Astrocyte (in vitro differentiated cells and primary cell): ENCODE results near the gene DTNB. TPM values are rescaled to one million over a fixed set of nuclear protein-coding genes. Genes with fewer than 3 reads are reported as not detected.
A peak's percentile ranks its signal among the peaks of the same experiment; 100 is the strongest.

Experiments
- DNase-seq: peaks from one replicate; pipeline ENCODE4 v3.0.0-alpha.2; 2010; ENCODE audit warnings: low read depth
- FAIRE-seq: peaks from 2 replicates; lab custom pipeline; 2011; peaks lifted over from hg19 to GRCh38; lab: Jason Lieb, UNC
- H2AFZ ChIP-seq: 2 replicates; pipeline ENCODE4 v1.6.0; 2012; ENCODE audit warnings: low read depth, low read length, inconsistent platforms
- H3K27ac ChIP-seq: 2 replicates; pipeline ENCODE4 v1.5.1; 2011; ENCODE audit warnings: low read depth, low read length, inconsistent platforms
- H3K27me3 ChIP-seq: 2 replicates; pipeline ENCODE4 v1.6.0; 2011; ENCODE audit warnings: low read length, inconsistent platforms; ENCODE audit not compliant: insufficient read depth
- H3K36me3 ChIP-seq: 2 replicates; pipeline ENCODE4 v1.5.1; 2011; ENCODE audit warnings: low read length, inconsistent platforms; ENCODE audit not compliant: insufficient read depth
- H3K4me1 ChIP-seq: 2 replicates; pipeline ENCODE4 v1.5.1; 2011; ENCODE audit warnings: low read length, inconsistent platforms; ENCODE audit not compliant: insufficient read depth
- H3K4me2 ChIP-seq: 2 replicates; pipeline ENCODE4 v1.6.0; 2012; ENCODE audit warnings: low read length, inconsistent platforms
- H3K4me3 ChIP-seq: 2 replicates; pipeline ENCODE4 v1.5.1; 2011; ENCODE audit warnings: low read depth, mild to moderate bottlenecking, low read length, inconsistent platforms; ENCODE audit not compliant: insufficient read depth
- H3K79me2 ChIP-seq: 2 replicates; pipeline ENCODE4 v1.6.0; 2012; ENCODE audit warnings: mild to moderate bottlenecking, low read length, inconsistent platforms; ENCODE audit not compliant: insufficient read depth
- H3K9ac ChIP-seq: 2 replicates; pipeline ENCODE4 v1.6.0; 2012; ENCODE audit warnings: mild to moderate bottlenecking, low read length, inconsistent platforms
- H3K9me3 ChIP-seq: 2 replicates; pipeline ENCODE4 v1.5.1; 2012; ENCODE audit warnings: low read depth, mild to moderate bottlenecking, low read length, inconsistent platforms; ENCODE audit not compliant: insufficient read depth
- H4K20me1 ChIP-seq: 2 replicates; pipeline ENCODE4 v1.6.0; 2012; ENCODE audit warnings: low read length, inconsistent platforms; ENCODE audit not compliant: insufficient read depth
- H3K27ac Mint-ChIP-seq: one replicate; pipeline ENCODE4 v1.8.0; 2021; ENCODE audit warnings: mild to moderate bottlenecking, mixed read lengths; ENCODE audit not compliant: unreplicated experiment
- H3K27me3 Mint-ChIP-seq: one replicate; pipeline ENCODE4 v1.8.0; 2021; ENCODE audit warnings: low read depth, mixed read lengths; ENCODE audit not compliant: unreplicated experiment
- H3K36me3 Mint-ChIP-seq: one replicate; pipeline ENCODE4 v1.8.0; 2021; ENCODE audit warnings: low read depth, mixed read lengths; ENCODE audit not compliant: unreplicated experiment
- H3K4me1 Mint-ChIP-seq: one replicate; pipeline ENCODE4 v1.8.0; 2021; ENCODE audit warnings: low read depth, mixed read lengths; ENCODE audit not compliant: unreplicated experiment
- H3K4me3 Mint-ChIP-seq: one replicate; pipeline ENCODE4 v1.8.0; 2021; ENCODE audit warnings: mild to moderate bottlenecking, moderate library complexity, mixed read lengths; ENCODE audit not compliant: unreplicated experiment
- H3K9me3 Mint-ChIP-seq: one replicate; pipeline ENCODE4 v1.8.0; 2021; ENCODE audit warnings: mild to moderate bottlenecking, mixed read lengths; ENCODE audit not compliant: unreplicated experiment
- EZH2 ChIP-seq: IDR thresholded peaks from 2 replicates; pipeline ENCODE4 v1.6.1; 2012; ENCODE audit warnings: mild to moderate bottlenecking, low read length, inconsistent platforms; ENCODE audit not compliant: insufficient read depth
- total RNA-seq: library from RNA; stranded (reverse); gene quantifications from 2 replicates; pipeline ENCODE4 v1.2.1, GENCODE V29; 2021
- TF ChIP-seq, protein P1 (sequence below): IDR thresholded peaks from 2 replicates; pipeline ENCODE4 v1.5.1; 2011; ENCODE audit warnings: low read depth, mild to moderate bottlenecking, inconsistent platforms, low read length, moderate library complexity; ENCODE audit not compliant: insufficient read depth

The DTNB gene
- total RNA-seq, 1 donor from 2014 or later = 5.1 TPM

DNA sequence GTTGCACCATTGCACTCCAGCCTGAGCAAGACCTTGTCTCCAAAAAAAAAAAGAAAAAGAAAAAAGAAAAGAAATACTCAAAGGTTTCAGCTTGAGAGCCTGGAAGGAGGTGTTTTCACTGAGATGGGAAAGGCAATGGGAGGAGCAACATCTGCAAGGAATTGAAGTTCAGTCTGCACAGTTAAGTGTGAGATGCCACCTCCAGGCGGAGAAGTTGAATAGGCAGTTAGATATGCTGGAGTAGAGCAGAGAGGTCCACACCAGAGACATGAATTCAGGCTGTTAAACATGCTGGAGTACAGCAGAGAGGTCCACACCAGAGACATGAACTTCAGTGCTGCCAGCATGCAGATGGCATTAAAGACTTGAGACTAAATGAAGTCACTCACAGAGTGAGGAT lies 41.4 kb upstream of the DTNB start:
- Mint-ChIP-seq H3K9me3 (peaks cover 4% of the 10 kb centered on the region), H3K27me3 (peaks cover 7% of the 10 kb centered on the region), H3K4me1 (peaks cover 2% of the 10 kb centered on the region), H3K36me3 (no peaks in the 10 kb centered on the region), H3K4me3 (no peak overlapping the region), H3K27ac (no peak overlapping the region)
- Histone ChIP-seq H4K20me1 (no peaks in the 10 kb centered on the region), H3K79me2 (no peaks in the 10 kb centered on the region), H3K9ac (no peak overlapping the region), H3K27me3 (peaks cover 5% of the 10 kb centered on the region), H2AFZ (no peak overlapping the region), H3K36me3 (no peaks in the 10 kb centered on the region), H3K4me3 (no peak overlapping the region), H3K9me3 (no peaks in the 10 kb centered on the region), H3K27ac (no peak overlapping the region), H3K4me2 (no peak overlapping the region), H3K4me1 (no peaks in the 10 kb centered on the region)
- TF ChIP-seq, protein P1, sequence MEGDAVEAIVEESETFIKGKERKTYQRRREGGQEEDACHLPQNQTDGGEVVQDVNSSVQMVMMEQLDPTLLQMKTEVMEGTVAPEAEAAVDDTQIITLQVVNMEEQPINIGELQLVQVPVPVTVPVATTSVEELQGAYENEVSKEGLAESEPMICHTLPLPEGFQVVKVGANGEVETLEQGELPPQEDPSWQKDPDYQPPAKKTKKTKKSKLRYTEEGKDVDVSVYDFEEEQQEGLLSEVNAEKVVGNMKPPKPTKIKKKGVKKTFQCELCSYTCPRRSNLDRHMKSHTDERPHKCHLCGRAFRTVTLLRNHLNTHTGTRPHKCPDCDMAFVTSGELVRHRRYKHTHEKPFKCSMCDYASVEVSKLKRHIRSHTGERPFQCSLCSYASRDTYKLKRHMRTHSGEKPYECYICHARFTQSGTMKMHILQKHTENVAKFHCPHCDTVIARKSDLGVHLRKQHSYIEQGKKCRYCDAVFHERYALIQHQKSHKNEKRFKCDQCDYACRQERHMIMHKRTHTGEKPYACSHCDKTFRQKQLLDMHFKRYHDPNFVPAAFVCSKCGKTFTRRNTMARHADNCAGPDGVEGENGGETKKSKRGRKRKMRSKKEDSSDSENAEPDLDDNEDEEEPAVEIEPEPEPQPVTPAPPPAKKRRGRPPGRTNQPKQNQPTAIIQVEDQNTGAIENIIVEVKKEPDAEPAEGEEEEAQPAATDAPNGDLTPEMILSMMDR = no peak
- no peak for TF ChIP-seq EZH2
- DNase-seq (no peak), FAIRE-seq (no peak)

DNA sequence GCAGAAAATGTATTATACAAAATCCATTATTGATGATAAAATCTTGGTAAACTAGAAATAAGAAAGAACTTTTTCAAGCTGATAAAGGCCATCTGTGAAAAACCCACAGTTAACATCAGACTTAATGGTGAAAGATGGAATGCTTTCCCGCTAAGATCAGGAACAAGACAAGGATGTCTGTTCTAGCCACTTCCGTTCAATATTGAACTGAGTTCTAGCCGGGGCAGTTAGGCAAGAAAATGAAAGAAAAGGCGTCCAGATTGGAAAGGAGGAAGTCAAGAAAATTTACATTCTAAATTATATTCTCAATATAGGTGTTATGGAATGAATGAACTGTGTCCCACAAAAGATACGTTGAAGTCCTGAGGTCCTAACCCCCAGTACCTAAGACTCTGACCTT lies 39.1 kb upstream of the DTNB start:
- Histone ChIP-seq H3K79me2 (no peaks in the 10 kb centered on the region), H3K9me3 (no peaks in the 10 kb centered on the region), H3K27ac (no peak overlapping the region), H3K4me1 (no peaks in the 10 kb centered on the region), H2AFZ (no peak overlapping the region), H3K4me3 (no peak overlapping the region), H4K20me1 (no peaks in the 10 kb centered on the region), H3K36me3 (no peaks in the 10 kb centered on the region), H3K4me2 (no peak overlapping the region), H3K9ac (no peak overlapping the region), H3K27me3 (no peaks in the 10 kb centered on the region)
- peaks cover 2% of the 10 kb centered on the region for H3K4me1 Mint-ChIP-seq
- DNase-seq (no peak), FAIRE-seq (no peak)
- no peaks in the 10 kb centered on the region for H3K36me3 Mint-ChIP-seq
- peaks cover 4% of the 10 kb centered on the region for H3K9me3 Mint-ChIP-seq
- TF ChIP-seq EZH2 = no peak
- TF ChIP-seq, protein P1 = no peak
- H3K27ac Mint-ChIP-seq = no peak overlapping the region
- no peak overlapping the region for H3K4me3 Mint-ChIP-seq
- H3K27me3 Mint-ChIP-seq = peaks cover 13% of the 10 kb centered on the region

DNA sequence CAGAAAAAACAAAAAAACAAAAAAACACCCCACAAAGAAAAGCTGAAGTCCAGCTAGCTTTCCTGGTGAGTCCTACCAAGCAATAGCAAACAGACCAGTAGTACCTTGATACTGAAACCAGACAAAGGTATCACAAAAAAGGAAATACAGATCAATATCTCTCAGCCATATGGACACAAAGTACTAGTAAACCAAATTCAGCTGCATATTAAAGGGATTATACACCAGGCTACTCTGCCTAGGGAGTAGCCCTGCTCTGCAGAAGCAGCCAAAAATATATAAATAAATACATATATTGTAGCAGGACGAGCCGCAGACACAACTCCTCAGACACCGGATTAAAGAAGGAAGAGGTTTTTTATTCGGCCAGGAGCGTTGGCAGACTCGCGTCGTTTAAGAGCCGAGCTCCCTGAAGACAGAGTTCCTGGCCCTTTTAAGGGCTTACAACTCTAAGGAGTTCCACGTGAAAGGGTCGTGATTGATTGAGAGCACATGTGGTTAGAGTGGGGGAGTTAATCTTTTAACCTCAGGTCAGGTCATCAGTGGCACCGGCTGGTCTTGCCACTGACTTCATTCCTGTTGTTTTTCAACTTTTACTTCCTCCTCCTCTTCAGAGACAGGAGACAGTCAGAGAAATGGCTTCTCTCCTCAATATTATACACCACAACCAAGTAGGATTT lies 38.4 kb upstream of the DTNB start:
- H3K4me3 Mint-ChIP-seq = no peak overlapping the region
- H3K79me2 ChIP-seq = no peaks in the 10 kb centered on the region
- H4K20me1 ChIP-seq = no peaks in the 10 kb centered on the region
- FAIRE-seq (no peak), DNase-seq (no peak)
- H3K4me2 ChIP-seq = peak overlapping the region; percentile 41
- H2AFZ ChIP-seq = no peak overlapping the region
- TF ChIP-seq EZH2 = no peak
- TF ChIP-seq, protein P1 = no peak
- H3K9me3 ChIP-seq = no peaks in the 10 kb centered on the region
- peaks cover 2% of the 10 kb centered on the region for H3K4me1 Mint-ChIP-seq
- no peak overlapping the region for H3K27ac Mint-ChIP-seq
- no peak overlapping the region for H3K9ac ChIP-seq
- H3K36me3 Mint-ChIP-seq = no peaks in the 10 kb centered on the region
- H3K27me3 ChIP-seq = no peaks in the 10 kb centered on the region
- peaks cover 11% of the 10 kb centered on the region for H3K27me3 Mint-ChIP-seq
- no peaks in the 10 kb centered on the region for H3K36me3 ChIP-seq
- no peak overlapping the region for H3K4me3 ChIP-seq
- no peaks in the 10 kb centered on the region for H3K4me1 ChIP-seq
- H3K9me3 Mint-ChIP-seq = peaks cover 4% of the 10 kb centered on the region
- no peak overlapping the region for H3K27ac ChIP-seq
